GM19239 (cell line): ENCODE results near the gene SLIT3.
A peak's percentile ranks its signal among the peaks of the same experiment; 100 is the strongest.

ENCODE experiments used
- DNase-seq: peaks from one replicate; pipeline ENCODE4 v3.0.0; 2011; ENCODE audit warnings: low spot score; ENCODE audit not compliant: insufficient read length
- FAIRE-seq: peaks from 2 replicates; lab custom pipeline; 2011; peaks lifted over from hg19 to GRCh38; lab: Jason Lieb, UNC

SLIT3 gene

DNA sequence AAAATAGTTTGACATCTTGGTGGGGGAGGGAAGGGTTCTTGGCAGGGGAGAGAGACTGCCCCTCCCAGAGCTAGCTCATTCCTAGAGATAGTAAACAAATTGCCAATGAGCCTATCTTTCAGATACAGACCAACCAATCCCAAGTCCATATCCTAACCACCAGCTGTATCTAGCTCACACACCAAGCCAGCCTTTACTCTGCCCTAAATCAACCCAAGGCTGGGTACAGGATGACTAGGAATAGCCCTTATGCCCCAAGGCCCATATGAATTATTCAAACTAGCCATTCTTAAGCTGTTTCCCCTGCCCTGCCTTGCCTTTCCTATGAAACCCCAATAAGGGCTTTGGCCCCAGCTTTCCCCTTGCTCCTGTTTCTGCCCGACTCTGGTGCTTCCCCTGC lies 440.4 kb downstream of the SLIT3 start:
- FAIRE-seq = no peak
- DNase-seq = no peak

- FAIRE-seq = no peak
- no peak for DNase-seq
These were observed 440.9 kb downstream of the SLIT3 start for GRCh38 chr5:168860081-168860480.

GRCh38 chr5:168859471-168859870 lies 441.5 kb downstream of the SLIT3 start:
- FAIRE-seq (no peak), DNase-seq (no peak)

GRCh38 chr5:168858994-168859393 lies 441.9 kb downstream of the SLIT3 start:
- DNase-seq = no peak
- FAIRE-seq = no peak

DNA sequence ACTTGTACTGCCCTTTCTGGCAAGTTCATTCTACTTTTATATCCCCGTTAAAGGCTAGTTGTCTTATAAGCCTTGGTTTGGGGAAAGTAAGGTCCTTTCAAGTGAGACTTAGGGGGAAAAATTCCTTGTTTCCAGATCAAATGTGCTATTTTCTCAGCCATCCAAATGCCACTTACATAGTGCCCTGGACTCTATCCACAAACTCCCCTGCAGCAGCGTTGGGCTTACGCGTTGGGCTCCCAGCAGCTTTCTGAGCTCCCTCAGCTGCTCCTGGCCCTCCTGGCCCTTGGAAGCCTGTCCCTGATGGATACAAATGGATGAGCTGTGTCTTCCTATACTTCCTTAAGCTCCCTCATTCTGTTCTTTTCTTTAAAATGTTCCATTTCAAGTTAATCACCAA lies 442.6 kb downstream of the SLIT3 start:
- no peak for FAIRE-seq

GRCh38 chr5:168853972-168854371 lies 447.0 kb downstream of the SLIT3 start:
- DNase-seq (no peak), FAIRE-seq (no peak)

More for the DNA sequence above, 442.6 kb downstream of the SLIT3 start:
- no peak for DNase-seq

DNA sequence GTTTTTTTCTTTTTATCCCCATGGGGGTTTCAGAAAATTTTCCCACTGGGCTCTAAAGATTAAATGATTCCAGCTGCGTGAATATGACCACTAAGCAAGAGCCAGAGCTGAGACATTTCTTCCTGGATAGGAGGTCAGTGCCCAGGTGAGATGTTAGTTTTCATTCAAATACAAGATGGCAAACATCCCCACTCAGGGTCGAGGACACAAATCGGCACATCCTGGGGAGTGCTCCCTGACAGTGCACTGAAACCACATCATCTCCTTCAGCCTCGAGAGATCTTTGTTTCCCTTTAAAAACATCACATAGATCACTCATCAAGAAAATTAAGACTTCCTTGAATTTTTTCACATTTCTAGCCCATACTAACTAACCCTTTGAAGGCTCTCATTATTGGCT lies 448.6 kb downstream of the SLIT3 start:
- no peak for DNase-seq
- FAIRE-seq = peak; percentile 18

DNA sequence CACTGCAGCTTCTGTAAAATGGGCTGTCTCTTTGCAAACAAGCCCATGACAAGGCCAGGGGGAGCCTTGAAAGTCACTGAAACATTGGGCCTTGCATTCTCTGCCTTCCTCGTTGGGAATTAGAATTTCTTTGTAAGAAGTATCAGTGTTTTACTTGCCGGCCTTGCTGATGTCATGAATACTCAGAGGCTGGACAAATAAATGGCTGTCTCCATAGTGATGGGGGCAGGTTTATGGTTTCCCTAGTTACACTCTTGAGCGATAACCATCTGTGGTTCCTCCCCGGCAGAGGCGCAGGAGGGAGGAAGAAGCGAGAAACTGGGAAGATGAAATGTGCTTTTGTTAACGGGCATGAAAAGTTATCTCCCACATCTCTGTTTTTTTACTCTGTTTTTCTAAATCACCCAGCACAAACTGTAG lies 449.0 kb downstream of the SLIT3 start:
- DNase-seq (peak; percentile 24), FAIRE-seq (no peak)

DNA sequence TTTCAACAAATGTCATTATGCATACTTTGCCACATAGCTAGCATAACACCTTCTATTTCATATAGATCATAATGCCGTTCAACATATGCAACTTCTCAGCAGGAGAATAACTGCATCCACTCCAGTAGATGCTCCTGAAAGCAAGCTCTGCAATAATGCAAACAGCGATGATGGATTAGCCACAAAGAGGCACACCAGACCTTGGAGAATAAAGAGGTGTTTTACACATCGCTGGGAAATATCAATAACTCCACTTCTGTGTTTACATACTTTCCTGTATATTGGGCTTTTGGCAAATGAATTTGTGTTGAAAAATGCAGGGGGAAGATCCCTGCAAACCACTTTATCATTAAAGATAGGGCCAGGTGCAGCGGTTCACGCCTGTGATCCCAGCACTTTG lies 450.3 kb downstream of the SLIT3 start:
- DNase-seq (no peak), FAIRE-seq (no peak)

DNA sequence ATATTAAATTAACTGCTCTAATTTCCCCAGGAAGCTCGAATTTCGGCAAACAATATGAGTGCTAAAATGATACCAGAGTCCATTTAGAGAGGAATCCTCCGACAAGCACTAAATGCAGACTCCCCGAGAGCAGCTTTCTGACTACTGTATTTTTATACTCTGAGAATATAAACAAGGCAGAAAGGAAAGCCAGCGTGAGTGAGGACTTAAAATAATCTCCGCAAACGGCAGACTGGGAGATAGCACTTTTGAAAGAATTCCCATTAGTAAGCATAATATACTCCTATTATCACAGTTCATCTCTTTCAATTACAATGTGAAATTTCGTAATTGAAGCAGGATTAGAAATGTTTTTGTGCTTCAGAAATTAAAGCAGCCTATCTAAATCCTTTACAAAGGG lies 452.4 kb downstream of the SLIT3 start:
- no peak for FAIRE-seq

DNA sequence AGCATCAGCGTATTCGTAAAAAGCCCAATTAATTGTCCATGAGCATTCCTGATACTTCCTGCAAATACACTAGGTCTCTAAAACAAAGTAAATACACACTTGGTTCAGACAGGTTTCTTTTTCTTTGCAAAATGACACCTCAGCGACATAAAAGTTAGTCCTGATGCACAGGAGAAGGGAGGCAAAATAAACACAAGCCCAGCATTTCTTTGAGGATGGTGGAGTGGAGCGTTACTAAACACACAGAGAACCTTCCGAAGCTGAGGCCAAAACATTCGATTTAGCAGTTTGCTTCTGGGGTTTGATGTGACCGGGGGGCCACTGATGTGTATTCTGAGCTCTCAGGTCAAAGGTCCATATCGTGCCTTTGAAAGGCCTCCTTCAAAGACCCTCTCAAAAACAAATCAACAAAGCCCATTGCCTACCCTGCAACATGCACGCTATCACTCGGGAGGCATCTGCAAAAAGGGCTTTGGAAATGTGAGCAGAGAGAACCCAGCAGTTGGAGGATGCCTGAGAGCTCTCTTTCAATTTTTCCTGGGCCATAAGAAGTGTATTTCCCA lies 453.3 kb downstream of the SLIT3 start:
- no peak for FAIRE-seq
- no peak for DNase-seq

More for the DNA sequence above, 452.4 kb downstream of the SLIT3 start:
- no peak for DNase-seq

GRCh38 chr5:168844922-168845296 lies 456.0 kb downstream of the SLIT3 start:
- no peak for DNase-seq
- FAIRE-seq = no peak

GRCh38 chr5:168844016-168844921 lies 456.7 kb downstream of the SLIT3 start:
- no peak for FAIRE-seq

DNA sequence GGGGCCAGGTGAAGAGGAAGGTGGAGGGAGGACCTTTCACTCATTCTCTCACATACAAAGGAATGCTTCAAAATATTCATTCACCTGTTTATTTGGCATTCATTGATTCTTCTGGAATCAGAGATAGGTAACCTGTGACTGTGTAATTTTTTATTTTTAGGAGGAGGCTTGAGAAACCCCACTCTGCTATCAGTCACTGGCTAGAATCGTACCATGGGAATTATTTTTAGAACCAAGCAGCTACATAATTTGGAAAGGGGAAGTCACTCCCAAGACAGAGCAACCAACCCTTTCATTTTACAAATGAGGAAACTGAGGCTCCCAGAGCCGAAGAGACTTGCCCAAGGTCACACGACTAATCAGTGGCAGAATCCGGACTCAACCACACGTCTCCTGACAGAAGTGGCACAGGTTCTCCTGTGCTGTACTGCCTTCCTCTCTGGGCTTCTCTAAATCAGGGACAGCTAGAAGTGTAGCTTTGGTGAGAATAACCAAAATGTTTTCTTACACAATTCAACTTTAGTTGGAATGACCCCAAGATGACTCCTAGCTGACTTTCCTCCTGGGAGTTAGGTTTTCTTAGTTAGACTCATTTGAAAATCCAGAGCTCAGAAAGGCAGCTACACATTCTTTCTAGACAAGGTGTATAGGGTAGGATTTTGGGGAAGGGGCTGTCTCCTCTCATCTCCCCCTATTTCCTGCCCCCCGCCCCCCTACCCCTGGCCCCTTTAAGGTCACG lies 457.5 kb downstream of the SLIT3 start:
- FAIRE-seq (no peak), DNase-seq (no peak)

More at GRCh38 chr5:168844016-168844921, 456.7 kb downstream of the SLIT3 start:
- no peak for DNase-seq

DNA sequence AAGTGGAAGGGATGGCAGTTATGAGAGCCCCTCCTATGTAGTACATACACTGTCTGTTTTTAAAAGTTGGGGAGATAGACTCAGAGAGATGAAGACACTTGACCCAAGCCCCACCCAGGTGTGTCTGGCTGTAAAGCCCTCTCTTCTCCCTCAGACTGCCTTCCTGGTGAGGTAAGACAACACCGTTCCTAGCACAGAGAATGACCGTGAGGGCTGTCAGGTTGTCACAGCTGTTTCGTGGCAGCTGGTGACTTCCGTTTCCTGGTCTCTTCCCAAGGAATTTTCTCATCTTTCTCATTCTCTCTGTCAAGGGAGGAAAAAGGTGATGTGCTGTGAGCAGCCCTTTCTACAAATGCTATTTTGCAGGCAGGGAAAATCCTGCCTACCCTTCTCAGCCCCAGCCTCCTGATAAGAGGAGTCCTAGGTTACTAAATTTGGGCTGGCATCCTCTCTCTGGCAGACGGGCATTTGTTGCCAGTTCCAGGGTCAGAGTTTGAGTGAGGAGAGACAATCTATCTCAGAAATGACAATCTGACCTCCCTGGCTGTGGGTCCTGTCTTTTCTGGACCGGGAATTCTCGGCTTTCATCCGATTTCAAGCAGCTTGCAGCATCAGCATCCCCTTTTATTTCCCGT lies 458.3 kb downstream of the SLIT3 start:
- DNase-seq (no peak), FAIRE-seq (no peak)

DNA sequence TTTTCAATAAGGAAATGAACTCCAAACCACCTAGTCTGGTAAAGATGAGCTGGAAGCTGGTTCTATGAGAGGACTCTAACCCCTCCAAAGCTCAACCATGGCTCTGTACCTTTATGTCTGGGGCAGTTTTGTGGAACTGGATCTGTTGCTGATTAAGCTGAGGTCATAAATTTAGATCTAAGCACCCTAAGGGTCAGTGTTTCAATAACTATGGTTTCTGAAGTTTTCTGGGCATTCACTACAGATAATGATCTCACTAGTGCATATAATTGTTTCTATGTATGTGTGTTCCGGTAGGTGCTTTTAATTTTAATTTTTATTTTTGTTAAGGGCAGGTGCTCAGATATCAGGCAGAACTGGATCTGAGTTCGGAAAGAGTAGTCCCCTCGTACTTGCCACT lies 463.1 kb downstream of the SLIT3 start:
- DNase-seq (no peak), FAIRE-seq (no peak)

- DNase-seq = no peak
- no peak for FAIRE-seq
These were observed 464.2 kb downstream of the SLIT3 start for GRCh38 chr5:168836603-168837231.

GRCh38 chr5:168833936-168834335 lies 467.0 kb downstream of the SLIT3 start:
- FAIRE-seq (no peak), DNase-seq (no peak)

DNA sequence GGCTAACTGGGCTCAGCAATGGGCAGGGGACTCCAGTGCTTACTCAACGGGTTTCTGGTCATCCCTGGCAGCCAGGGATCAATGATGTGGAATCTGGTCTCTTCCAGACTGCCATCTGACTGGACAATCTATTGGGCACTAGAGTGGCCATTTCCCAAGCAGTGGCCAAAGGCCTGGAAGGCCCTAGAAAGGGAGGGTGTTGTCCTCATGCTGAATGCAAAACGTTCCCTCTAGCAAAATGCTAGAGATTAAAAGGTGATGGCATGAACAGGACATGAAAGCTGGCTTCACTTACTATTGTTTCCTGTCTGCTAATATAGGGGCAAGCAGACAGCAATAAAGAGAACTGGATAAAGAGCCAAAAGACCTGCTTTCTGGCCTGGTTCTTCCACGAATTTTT lies 467.6 kb downstream of the SLIT3 start:
- FAIRE-seq (no peak), DNase-seq (no peak)

- no peak for DNase-seq
- FAIRE-seq = no peak
These were observed 468.6 kb downstream of the SLIT3 start for GRCh38 chr5:168832308-168832707.
